ENCODE data around the gene ITK.

Gene ITK

GRCh38 chr5:157215514-157216167 is 35.0 kb downstream of the ITK start:
- no peak overlapping the region for H3K4me3 ChIP-seq (ENCODE audit: low read depth, low read length)
- H3K27me3 ChIP-seq (ENCODE audit: insufficient read depth, low read depth, severe bottlenecking), result no peaks in the 10 kb centered on the region
- no peak overlapping the region for H3K27ac ChIP-seq
- H3K36me3 ChIP-seq, result no peaks in the 10 kb centered on the region
- H3K9me3 ChIP-seq (ENCODE audit: severe bottlenecking), result no peaks in the 10 kb centered on the region
- no peak for DNase-seq
- no peak for TF ChIP-seq CTCF (IDR thresholded peaks at IDR 0.05; ENCODE audit: low read depth, low read length)

- Histone ChIP-seq H3K27me3 (ENCODE audit: insufficient read depth, low read depth, severe bottlenecking) (no peaks in the 10 kb centered on the region), H3K4me3 (ENCODE audit: low read depth, low read length) (no peak overlapping the region), H3K36me3 (no peaks in the 10 kb centered on the region), H3K27ac (no peak overlapping the region), H3K9me3 (ENCODE audit: severe bottlenecking) (no peaks in the 10 kb centered on the region)
- no peak for DNase-seq
- TF ChIP-seq CTCF (IDR thresholded peaks at IDR 0.05; ENCODE audit: low read depth, low read length), result no peak
Observed at GRCh38 chr5:157216391-157217142, 35.9 kb downstream of the ITK start.

- no peak for TF ChIP-seq CTCF (IDR thresholded peaks at IDR 0.05; ENCODE audit: low read depth, low read length)
- Histone ChIP-seq H3K27ac (no peak overlapping the region), H3K27me3 (ENCODE audit: insufficient read depth, low read depth, severe bottlenecking) (no peaks in the 10 kb centered on the region), H3K36me3 (no peaks in the 10 kb centered on the region), H3K9me3 (ENCODE audit: severe bottlenecking) (no peaks in the 10 kb centered on the region), H3K4me3 (ENCODE audit: low read depth, low read length) (no peak overlapping the region)
- DNase-seq, result no peak
Observed at GRCh38 chr5:157217289-157218024, 36.8 kb downstream of the ITK start.

GRCh38 chr5:157219491-157220271 is 39.0 kb downstream of the ITK start:
- no peak overlapping the region for H3K27ac ChIP-seq
- H3K4me3 ChIP-seq (ENCODE audit: low read depth, low read length), result no peak overlapping the region
- H3K9me3 ChIP-seq (ENCODE audit: severe bottlenecking), result no peaks in the 10 kb centered on the region
- no peak for DNase-seq
- no peaks in the 10 kb centered on the region for H3K27me3 ChIP-seq (ENCODE audit: insufficient read depth, low read depth, severe bottlenecking)
- H3K36me3 ChIP-seq, result no peaks in the 10 kb centered on the region
- TF ChIP-seq CTCF (IDR thresholded peaks at IDR 0.05; ENCODE audit: low read depth, low read length), result no peak

GRCh38 chr5:157221959-157222358 is 41.3 kb downstream of the ITK start:
- Histone ChIP-seq H3K27me3 (ENCODE audit: insufficient read depth, low read depth, severe bottlenecking) (no peaks in the 10 kb centered on the region), H3K27ac (no peak overlapping the region), H3K9me3 (ENCODE audit: severe bottlenecking) (no peaks in the 10 kb centered on the region), H3K4me3 (ENCODE audit: low read depth, low read length) (no peak overlapping the region), H3K36me3 (no peaks in the 10 kb centered on the region)
- TF ChIP-seq CTCF (IDR thresholded peaks at IDR 0.05; ENCODE audit: low read depth, low read length), result no peak
- no peak for DNase-seq
